ENCODE data around the gene BACE1-AS.

- TF ChIP-seq CTCF (IDR thresholded peaks at IDR 0.05) = no peak
- TF ChIP-seq POLR2A (IDR thresholded peaks at IDR 0.05) = no peak
Observed at GRCh38 chr11:117296881-117297280, 5.7 kb downstream of the BACE1-AS start.
